ENCODE measurements around the gene SLC7A9.

GRCh38 chr19:32818536-32818935 is 51.0 kb downstream of the SLC7A9 start:
- TF ChIP-seq POLR2AphosphoS5 (IDR thresholded peaks at IDR 0.05): no peak
- no peak for TF ChIP-seq CTCF (IDR thresholded peaks at IDR 0.05)

Measured in sigmoid colon (tissue), 4 donors.